ENCODE measurements around the gene PINLYP.

PINLYP gene

GRCh38 chr19:43553656-43554055 lies 21.9 kb upstream of the PINLYP start:
- H3K79me2 ChIP-seq (ENCODE audit: control insufficient read depth, insufficient read depth, low read length), result no peaks in the 10 kb centered on the region
- no CpG with 5 or more reads among the region's 4 CpGs for WGBS (ENCODE audit: extremely low coverage, insufficient coverage, low lambda C conversion rate)
- no peaks in the 10 kb centered on the region for H3K27me3 ChIP-seq (ENCODE audit: insufficient read depth, low read length, poor library complexity)
- no peak overlapping the region for H3K4me2 ChIP-seq (ENCODE audit: low read length)
- H3K4me3 ChIP-seq (ENCODE audit: low read length), result no peak overlapping the region
- H2BK15ac ChIP-seq (replicated peaks; ENCODE audit: low read depth), result no peak overlapping the region
- no peak overlapping the region for H3K18ac ChIP-seq (ENCODE audit: low read length)
- no peak overlapping the region for H3K27ac ChIP-seq (ENCODE audit: low read depth, low read length)
- H3K79me1 ChIP-seq (ENCODE audit: low read length), result no peaks in the 10 kb centered on the region
- peaks cover 6% of the 10 kb centered on the region for H3K36me3 ChIP-seq (ENCODE audit: control insufficient read depth, insufficient read depth, low read length)
- no peak overlapping the region for H4K8ac ChIP-seq (ENCODE audit: low read depth, low read length)
- no peak overlapping the region for H3K9ac ChIP-seq (ENCODE audit: low read length)
- no peaks in the 10 kb centered on the region for H3K4me1 ChIP-seq (ENCODE audit: control insufficient read depth, low read depth, low read length)
- DNase-seq, result no peak
- no peak overlapping the region for H2BK5ac ChIP-seq (ENCODE audit: low read length)
- no peak overlapping the region for H2BK120ac ChIP-seq (ENCODE audit: low read depth, low read length)
- H3K23ac ChIP-seq (ENCODE audit: low read length), result no peak overlapping the region
- H2AK5ac ChIP-seq (ENCODE audit: low read length), result no peak overlapping the region
- no peak overlapping the region for H3K4ac ChIP-seq (ENCODE audit: low read depth, low read length)
- H3K56ac ChIP-seq (ENCODE audit: low read length), result no peak overlapping the region
- no peak overlapping the region for H4K5ac ChIP-seq (ENCODE audit: low read length)

- no CpG with 5 or more reads among the region's 15 CpGs for WGBS (ENCODE audit: extremely low coverage, insufficient coverage, low lambda C conversion rate)
- Histone ChIP-seq H3K18ac (ENCODE audit: low read length) (no peak overlapping the region), H4K8ac (ENCODE audit: low read depth, low read length) (no peak overlapping the region), H3K4me3 (ENCODE audit: low read length) (no peak overlapping the region), H3K36me3 (ENCODE audit: control insufficient read depth, insufficient read depth, low read length) (peaks cover 6% of the 10 kb centered on the region), H4K5ac (ENCODE audit: low read length) (no peak overlapping the region), H3K27ac (ENCODE audit: low read depth, low read length) (no peak overlapping the region), H3K9ac (ENCODE audit: low read length) (no peak overlapping the region), H3K79me1 (ENCODE audit: low read length) (no peaks in the 10 kb centered on the region), H3K4me1 (ENCODE audit: control insufficient read depth, low read depth, low read length) (no peaks in the 10 kb centered on the region), H2BK120ac (ENCODE audit: low read depth, low read length) (no peak overlapping the region), H3K23ac (ENCODE audit: low read length) (no peak overlapping the region), H3K79me2 (ENCODE audit: control insufficient read depth, insufficient read depth, low read length) (no peaks in the 10 kb centered on the region), H2BK5ac (ENCODE audit: low read length) (no peak overlapping the region), H3K4me2 (ENCODE audit: low read length) (no peak overlapping the region), H2BK15ac (replicated peaks; ENCODE audit: low read depth) (no peak overlapping the region), H3K56ac (ENCODE audit: low read length) (no peak overlapping the region), H3K4ac (ENCODE audit: low read depth, low read length) (no peak overlapping the region), H3K27me3 (ENCODE audit: insufficient read depth, low read length, poor library complexity) (no peaks in the 10 kb centered on the region), H2AK5ac (ENCODE audit: low read length) (no peak overlapping the region)
- no peak for DNase-seq
Measured at GRCh38 chr19:43554317-43554895, 21.2 kb upstream of the PINLYP start.

GRCh38 chr19:43555185-43555770 lies 20.3 kb upstream of the PINLYP start:
- Histone ChIP-seq H3K4me2 (ENCODE audit: low read length) (no peak overlapping the region), H3K27ac (ENCODE audit: low read depth, low read length) (no peak overlapping the region), H2BK5ac (ENCODE audit: low read length) (no peak overlapping the region), H3K79me1 (ENCODE audit: low read length) (no peaks in the 10 kb centered on the region), H3K9ac (ENCODE audit: low read length) (no peak overlapping the region), H3K79me2 (ENCODE audit: control insufficient read depth, insufficient read depth, low read length) (no peaks in the 10 kb centered on the region), H3K56ac (ENCODE audit: low read length) (no peak overlapping the region), H4K5ac (ENCODE audit: low read length) (no peak overlapping the region), H3K4me1 (ENCODE audit: control insufficient read depth, low read depth, low read length) (no peaks in the 10 kb centered on the region), H4K8ac (ENCODE audit: low read depth, low read length) (no peak overlapping the region), H3K4ac (ENCODE audit: low read depth, low read length) (no peak overlapping the region), H2AK5ac (ENCODE audit: low read length) (no peak overlapping the region), H2BK120ac (ENCODE audit: low read depth, low read length) (no peak overlapping the region), H3K18ac (ENCODE audit: low read length) (no peak overlapping the region), H3K23ac (ENCODE audit: low read length) (no peak overlapping the region), H3K27me3 (ENCODE audit: insufficient read depth, low read length, poor library complexity) (no peaks in the 10 kb centered on the region), H3K36me3 (ENCODE audit: control insufficient read depth, insufficient read depth, low read length) (peaks cover 6% of the 10 kb centered on the region), H2BK15ac (replicated peaks; ENCODE audit: low read depth) (no peak overlapping the region), H3K4me3 (ENCODE audit: low read length) (no peak overlapping the region)
- DNase-seq, result peak; percentile 85
- no CpG with 5 or more reads among the region's 8 CpGs for WGBS (ENCODE audit: extremely low coverage, insufficient coverage, low lambda C conversion rate)

- H3K18ac ChIP-seq (ENCODE audit: low read length), result no peak overlapping the region
- H4K8ac ChIP-seq (ENCODE audit: low read depth, low read length), result no peak overlapping the region
- peak; percentile 40 for DNase-seq
- H2AK5ac ChIP-seq (ENCODE audit: low read length), result no peak overlapping the region
- H3K36me3 ChIP-seq (ENCODE audit: control insufficient read depth, insufficient read depth, low read length), result peaks cover 1% of the 10 kb centered on the region
- H2BK5ac ChIP-seq (ENCODE audit: low read length), result no peak overlapping the region
- H3K23ac ChIP-seq (ENCODE audit: low read length), result no peak overlapping the region
- H3K27ac ChIP-seq (ENCODE audit: low read depth, low read length), result no peak overlapping the region
- H3K4ac ChIP-seq (ENCODE audit: low read depth, low read length), result no peak overlapping the region
- H2BK15ac ChIP-seq (replicated peaks; ENCODE audit: low read depth), result no peak overlapping the region
- H3K4me1 ChIP-seq (ENCODE audit: control insufficient read depth, low read depth, low read length), result no peaks in the 10 kb centered on the region
- WGBS (ENCODE audit: extremely low coverage, insufficient coverage, low lambda C conversion rate), result no CpG with 5 or more reads among the region's 6 CpGs
- H3K4me2 ChIP-seq (ENCODE audit: low read length), result no peak overlapping the region
- H3K9ac ChIP-seq (ENCODE audit: low read length), result no peak overlapping the region
- H3K27me3 ChIP-seq (ENCODE audit: insufficient read depth, low read length, poor library complexity), result no peaks in the 10 kb centered on the region
- no peaks in the 10 kb centered on the region for H3K79me1 ChIP-seq (ENCODE audit: low read length)
- no peak overlapping the region for H2BK120ac ChIP-seq (ENCODE audit: low read depth, low read length)
- no peak overlapping the region for H4K5ac ChIP-seq (ENCODE audit: low read length)
- no peak overlapping the region for H3K56ac ChIP-seq (ENCODE audit: low read length)
- no peak overlapping the region for H3K4me3 ChIP-seq (ENCODE audit: low read length)
- no peaks in the 10 kb centered on the region for H3K79me2 ChIP-seq (ENCODE audit: control insufficient read depth, insufficient read depth, low read length)
Measured at GRCh38 chr19:43560687-43561086, 14.9 kb upstream of the PINLYP start.

- Histone ChIP-seq H3K27me3 (ENCODE audit: insufficient read depth, low read length, poor library complexity) (no peaks in the 10 kb centered on the region), H3K36me3 (ENCODE audit: control insufficient read depth, insufficient read depth, low read length) (peaks cover 1% of the 10 kb centered on the region), H2BK120ac (ENCODE audit: low read depth, low read length) (no peak overlapping the region), H3K79me2 (ENCODE audit: control insufficient read depth, insufficient read depth, low read length) (no peaks in the 10 kb centered on the region), H4K5ac (ENCODE audit: low read length) (no peak overlapping the region), H4K8ac (ENCODE audit: low read depth, low read length) (no peak overlapping the region), H3K79me1 (ENCODE audit: low read length) (no peaks in the 10 kb centered on the region), H3K27ac (ENCODE audit: low read depth, low read length) (no peak overlapping the region), H3K23ac (ENCODE audit: low read length) (no peak overlapping the region), H2BK15ac (replicated peaks; ENCODE audit: low read depth) (no peak overlapping the region), H3K4me3 (ENCODE audit: low read length) (no peak overlapping the region), H3K4me1 (ENCODE audit: control insufficient read depth, low read depth, low read length) (no peaks in the 10 kb centered on the region), H2AK5ac (ENCODE audit: low read length) (no peak overlapping the region), H3K56ac (ENCODE audit: low read length) (no peak overlapping the region), H3K18ac (ENCODE audit: low read length) (no peak overlapping the region), H2BK5ac (ENCODE audit: low read length) (no peak overlapping the region), H3K4ac (ENCODE audit: low read depth, low read length) (no peak overlapping the region), H3K4me2 (ENCODE audit: low read length) (no peak overlapping the region), H3K9ac (ENCODE audit: low read length) (no peak overlapping the region)
- DNase-seq, result no peak
- WGBS (ENCODE audit: extremely low coverage, insufficient coverage, low lambda C conversion rate), result no CpG with 5 or more reads among the region's 12 CpGs
Measured at GRCh38 chr19:43561139-43561970, 14.2 kb upstream of the PINLYP start.
